T47D (cell line): ENCODE measurements around the gene PSMB7.

Experiments used
- DNase-seq, 2 experiments: peaks; one replicate each; pipeline versions ENCODE4 v3.0.0 to v3.0.0-alpha.2; 2011 to 2012; ENCODE audit warnings: low read depth in 1 of 2, low spot score in 1 of 2
- JUND ChIP-seq: IDR thresholded peaks from 2 replicates; pipeline ENCODE4 v1.6.1; 2012; ENCODE audit warnings: low read depth
- in situ Hi-C: cut with HindIII; loops from 2 replicates; pipeline ENCODE4 v1.10.0; 2016; ENCODE audit warnings: low sequenced_read_pairs, low pct_unique_long_range_greater_than_20kb

Gene PSMB7

DNA sequence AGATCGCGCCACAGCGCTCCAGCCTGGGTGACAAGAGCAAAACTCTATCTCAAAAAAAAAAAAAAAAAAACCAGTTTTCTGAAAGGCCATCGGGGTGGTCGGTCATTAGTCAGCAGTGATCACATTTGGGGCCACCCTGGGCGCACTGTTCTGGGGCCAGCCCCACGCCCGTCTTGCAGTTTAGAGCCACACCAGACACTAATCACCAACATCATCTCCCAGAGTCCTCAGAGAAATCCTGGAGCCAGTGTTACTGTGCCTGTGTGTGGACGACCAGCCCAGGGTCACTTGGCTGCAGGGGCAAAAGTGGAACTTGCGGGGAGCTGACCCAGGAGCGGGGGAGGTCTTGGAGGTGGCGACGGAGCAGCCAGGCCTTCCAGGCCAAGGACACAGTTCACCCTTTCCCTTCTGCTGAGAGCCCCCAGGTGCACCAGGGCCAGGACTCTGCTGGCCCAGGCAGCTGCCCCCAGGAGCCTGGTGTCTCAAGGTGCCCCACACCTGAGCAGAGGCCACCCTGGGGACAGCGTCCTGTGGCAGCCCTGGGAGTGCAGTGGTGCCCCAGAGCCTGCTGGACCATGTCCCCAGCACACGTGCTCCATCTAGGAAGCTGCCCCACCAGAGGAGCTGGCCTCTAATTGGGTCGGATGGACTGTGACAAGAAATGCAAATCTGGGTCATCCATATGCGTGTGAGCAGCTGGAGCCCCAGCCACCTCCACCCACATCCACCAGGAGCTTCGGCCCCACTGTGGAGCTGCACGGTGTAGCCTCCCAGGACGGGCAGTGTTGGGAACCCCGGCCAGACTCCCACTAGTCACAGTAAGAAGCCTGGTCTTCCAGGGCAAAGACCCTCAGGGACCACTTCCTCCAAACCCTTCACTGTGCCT, 106.4 kb downstream of the PSMB7 start:
- DNase-seq: no peak
- TF ChIP-seq JUND: no peak
- in situ Hi-C loops: no loop called here

DNA sequence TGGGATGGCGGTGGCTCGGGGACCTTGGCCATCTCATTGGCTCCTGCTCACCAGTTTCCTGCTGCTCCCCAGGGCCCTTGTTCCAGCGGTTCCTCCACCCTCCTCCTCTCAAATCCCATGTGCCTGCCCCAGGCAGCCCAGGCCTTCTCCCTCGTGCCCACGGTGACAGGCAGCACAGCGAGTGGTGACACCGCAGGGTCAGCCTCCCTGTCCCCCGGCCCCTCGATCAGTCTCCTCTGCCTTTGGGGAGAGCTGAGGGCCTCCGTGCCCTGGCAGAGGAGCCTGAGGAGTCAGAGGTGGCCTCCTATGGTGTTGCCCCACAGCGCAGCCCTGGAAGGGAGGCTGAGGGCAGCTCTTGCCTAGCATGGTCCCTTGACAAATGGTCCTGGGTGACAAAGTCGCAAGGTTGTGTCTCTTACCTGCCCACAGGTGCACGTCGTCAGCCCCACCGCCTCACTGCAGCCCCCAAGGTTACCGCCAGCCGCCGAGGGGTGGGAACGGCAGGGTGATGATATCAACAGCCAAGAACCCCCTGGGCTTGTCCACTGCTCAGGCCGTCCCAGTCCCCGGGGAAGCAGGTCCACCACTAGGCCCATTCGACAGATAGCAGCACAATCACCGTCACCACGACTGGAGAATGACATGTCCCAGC, 107.7 kb downstream of the PSMB7 start:
- no peak for DNase-seq
- TF ChIP-seq JUND: no peak
- in situ Hi-C loops: no loop called here

DNA sequence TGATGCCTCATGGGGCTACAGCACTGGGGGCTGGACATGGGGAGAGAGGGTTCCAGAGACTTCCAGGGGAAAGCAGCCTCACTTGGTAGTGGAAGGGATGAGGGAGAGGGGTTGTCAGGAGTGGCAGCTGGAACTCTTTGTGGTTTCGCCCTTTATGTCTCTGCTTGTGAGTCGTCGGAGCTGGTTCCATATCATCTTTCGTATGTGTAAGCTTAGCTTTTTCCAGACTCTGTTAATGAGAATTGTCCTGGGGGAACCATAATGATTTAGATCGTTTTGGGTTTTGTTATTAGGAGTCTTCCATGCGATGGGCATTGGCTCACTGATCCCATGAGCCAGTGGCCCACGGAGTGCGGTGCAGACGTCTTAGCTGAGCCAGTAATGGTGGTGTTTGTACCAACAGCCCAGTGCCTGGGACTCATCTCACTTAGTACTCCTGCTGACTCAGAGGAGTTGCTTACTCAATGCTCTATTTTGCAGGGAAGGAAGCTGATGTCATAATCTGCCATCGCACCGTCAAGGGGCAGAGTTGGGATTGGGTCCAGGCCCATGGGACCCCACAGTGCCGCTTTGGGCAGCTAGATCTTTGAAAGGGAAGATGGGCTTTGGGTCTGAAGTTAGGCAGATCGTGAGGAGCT, 109.0 kb downstream of the PSMB7 start:
- no peak for DNase-seq
- no peak for TF ChIP-seq JUND
- in situ Hi-C loops: no loop called here

DNA sequence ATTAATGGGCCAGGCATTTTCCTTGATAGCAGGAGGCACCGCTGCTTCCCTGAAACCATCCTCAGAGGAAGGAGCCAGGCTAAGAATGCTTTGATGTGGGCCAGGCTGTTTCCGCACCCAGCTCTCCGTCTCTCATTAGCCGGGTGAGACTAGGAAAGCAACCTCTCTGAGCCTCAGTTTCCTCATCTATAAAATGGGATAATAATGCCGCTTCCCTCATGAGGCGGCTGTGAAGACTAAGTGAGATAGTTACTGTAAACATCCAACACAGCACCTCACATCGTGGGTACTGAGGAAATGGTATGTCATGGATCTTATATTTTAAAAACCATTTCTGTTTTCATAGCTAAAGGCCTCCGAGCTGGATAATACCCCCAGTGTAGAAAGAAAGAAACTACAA, 111.0 kb downstream of the PSMB7 start:
- in situ Hi-C loops: no loop called here
- no peak for TF ChIP-seq JUND
- DNase-seq: no peak

DNA sequence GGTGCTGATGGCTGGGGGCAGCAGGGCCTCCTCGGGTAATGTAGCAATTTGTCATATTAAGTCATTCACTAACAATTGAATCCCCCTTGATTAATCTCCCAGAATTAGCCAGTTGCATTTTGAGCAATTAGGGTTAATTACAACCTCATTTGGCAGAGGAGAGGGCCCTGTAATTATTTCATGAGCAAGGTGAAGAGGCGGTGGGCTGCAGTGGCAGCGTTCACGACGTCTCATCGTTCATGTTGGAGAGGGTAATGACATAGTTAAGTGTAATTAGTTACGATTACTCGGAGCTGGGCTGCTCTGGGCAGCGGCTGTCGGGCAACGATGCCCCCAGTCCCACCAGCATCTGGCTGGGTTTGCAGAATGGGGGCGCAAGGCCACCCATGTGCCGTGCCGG, 111.5 kb downstream of the PSMB7 start:
- TF ChIP-seq JUND: no peak
- in situ Hi-C loops: no loop called here
- DNase-seq: no peak
